ENCODE results near the gene LRRC75B.
"Not testable (repeated sequence)": the region's sequence is repeated elsewhere in the genome, so short reads cannot be mapped to it uniquely, and the experiment has no call there.

- TF ChIP-seq, protein P1, sequence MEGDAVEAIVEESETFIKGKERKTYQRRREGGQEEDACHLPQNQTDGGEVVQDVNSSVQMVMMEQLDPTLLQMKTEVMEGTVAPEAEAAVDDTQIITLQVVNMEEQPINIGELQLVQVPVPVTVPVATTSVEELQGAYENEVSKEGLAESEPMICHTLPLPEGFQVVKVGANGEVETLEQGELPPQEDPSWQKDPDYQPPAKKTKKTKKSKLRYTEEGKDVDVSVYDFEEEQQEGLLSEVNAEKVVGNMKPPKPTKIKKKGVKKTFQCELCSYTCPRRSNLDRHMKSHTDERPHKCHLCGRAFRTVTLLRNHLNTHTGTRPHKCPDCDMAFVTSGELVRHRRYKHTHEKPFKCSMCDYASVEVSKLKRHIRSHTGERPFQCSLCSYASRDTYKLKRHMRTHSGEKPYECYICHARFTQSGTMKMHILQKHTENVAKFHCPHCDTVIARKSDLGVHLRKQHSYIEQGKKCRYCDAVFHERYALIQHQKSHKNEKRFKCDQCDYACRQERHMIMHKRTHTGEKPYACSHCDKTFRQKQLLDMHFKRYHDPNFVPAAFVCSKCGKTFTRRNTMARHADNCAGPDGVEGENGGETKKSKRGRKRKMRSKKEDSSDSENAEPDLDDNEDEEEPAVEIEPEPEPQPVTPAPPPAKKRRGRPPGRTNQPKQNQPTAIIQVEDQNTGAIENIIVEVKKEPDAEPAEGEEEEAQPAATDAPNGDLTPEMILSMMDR (conservative IDR thresholded peaks at IDR 0.05; ENCODE audit: low read depth, low read length): not testable (repeated sequence)
- not testable (repeated sequence) for TF ChIP-seq EZH2 (IDR thresholded peaks at IDR 0.05; ENCODE audit: borderline replicate concordance, low read depth, low read length, poor library complexity, severe bottlenecking)
Observed at GRCh38 chr22:24608327-24608726, 15.5 kb upstream of the LRRC75B start.
